ENCODE results near the gene FRAS1.

Gene FRAS1

GRCh38 chr4:78379040-78379439 lies 321.9 kb downstream of the FRAS1 start:
- no peak for DNase-seq

GRCh38 chr4:78379991-78380729 lies 323.0 kb downstream of the FRAS1 start:
- no peak for DNase-seq

- no peak for DNase-seq
Measured at GRCh38 chr4:78386679-78387078, 329.6 kb downstream of the FRAS1 start.

GRCh38 chr4:78395642-78396041 lies 338.5 kb downstream of the FRAS1 start:
- DNase-seq, result no peak

- DNase-seq, result no peak
Measured at GRCh38 chr4:78396613-78397291, 339.6 kb downstream of the FRAS1 start.

- DNase-seq, result no peak
Measured at GRCh38 chr4:78397292-78397630, 340.1 kb downstream of the FRAS1 start.

- no peak for DNase-seq
Measured at GRCh38 chr4:78409612-78410202, 352.6 kb downstream of the FRAS1 start.

GRCh38 chr4:78410225-78410624 lies 353.1 kb downstream of the FRAS1 start:
- DNase-seq, result no peak

- DNase-seq, result no peak
Measured at GRCh38 chr4:78410676-78411075, 353.6 kb downstream of the FRAS1 start.

- no peak for DNase-seq
Measured at GRCh38 chr4:78414116-78414515, 357.0 kb downstream of the FRAS1 start.

GRCh38 chr4:78417603-78418002 lies 360.5 kb downstream of the FRAS1 start:
- no peak for DNase-seq

GRCh38 chr4:78418406-78418805 lies 361.3 kb downstream of the FRAS1 start:
- DNase-seq, result no peak

GRCh38 chr4:78423790-78424189 lies 366.7 kb downstream of the FRAS1 start:
- DNase-seq, result no peak

- no peak for DNase-seq
Measured at GRCh38 chr4:78424461-78424860, 367.3 kb downstream of the FRAS1 start.

GRCh38 chr4:78426972-78427371 lies 369.8 kb downstream of the FRAS1 start:
- no peak for DNase-seq

GRCh38 chr4:78428996-78429395 lies 371.9 kb downstream of the FRAS1 start:
- no peak for DNase-seq

- no peak for DNase-seq
Measured at GRCh38 chr4:78432896-78433295, 375.8 kb downstream of the FRAS1 start.

- DNase-seq, result no peak
Measured at GRCh38 chr4:78437608-78438088, 380.5 kb downstream of the FRAS1 start.

GRCh38 chr4:78439328-78439727 lies 382.2 kb downstream of the FRAS1 start:
- no peak for DNase-seq

- DNase-seq, result no peak
Measured at GRCh38 chr4:78441756-78442155, 384.6 kb downstream of the FRAS1 start.

GRCh38 chr4:78446619-78447018 lies 389.5 kb downstream of the FRAS1 start:
- no peak for DNase-seq

- no peak for DNase-seq
Measured at GRCh38 chr4:78451407-78451806, 394.3 kb downstream of the FRAS1 start.

- no peak for DNase-seq
Measured at GRCh38 chr4:78454016-78454415, 396.9 kb downstream of the FRAS1 start.

- no peak for DNase-seq
Measured at GRCh38 chr4:78457751-78458150, 400.6 kb downstream of the FRAS1 start.
